HepG2 (cell line): ENCODE results near the gene UBE4A.

Experiments
- CENPBD1 ChIP-seq: sonication (generic); formaldehyde crosslinking; IDR thresholded peaks from 2 replicates; pipeline ENCODE4 v1.8.0; 2022; ENCODE audit warnings: missing genetic modification reagents, low read depth, mild to moderate bottlenecking, borderline replicate concordance
- CREB1 ChIP-seq, 2 experiments: fragments of 450-650 bp in 1 of 2; IDR thresholded peaks; 2 replicates each; pipeline ENCODE4 v1.6.1; 2016 to 2017; ENCODE audit warnings: control low read depth in 1 of 2, mild to moderate bottlenecking in 1 of 2, missing compliant biosample characterization in 1 of 2, missing genetic modification characterization in 1 of 2
- ETS1 ChIP-seq: sonication (generic); formaldehyde crosslinking; IDR thresholded peaks from 2 replicates; pipeline ENCODE4 v1.4.0; 2020; ENCODE audit warnings: missing genetic modification reagents
- EZH2 ChIP-seq: conservative IDR thresholded peaks from 2 replicates; pipeline ENCODE4 v1.6.1; 2012; ENCODE audit warnings: mild to moderate bottlenecking, low read depth, low read length, moderate library complexity
- MZF1 ChIP-seq: sonication (generic); formaldehyde crosslinking; IDR thresholded peaks from 2 replicates; pipeline ENCODE4 v1.8.1; 2023; ENCODE audit warnings: mild to moderate bottlenecking, missing genetic modification reagents, borderline replicate concordance
- PHF8 ChIP-seq: sonication (generic); formaldehyde crosslinking; IDR thresholded peaks from 2 replicates; pipeline ENCODE4 v1.5.0; 2020; ENCODE audit warnings: missing genetic modification reagents
- TBP ChIP-seq: sonication (generic); formaldehyde crosslinking; IDR thresholded peaks from 2 replicates; pipeline ENCODE4 v1.5.0; 2020; ENCODE audit warnings: missing genetic modification reagents
- ZNF138 ChIP-seq: sonication (generic); formaldehyde crosslinking; IDR thresholded peaks from 2 replicates; pipeline ENCODE4 v1.5.0; 2020; ENCODE audit warnings: mild to moderate bottlenecking, low read depth, missing genetic modification reagents
- ZNF230 ChIP-seq: sonication (generic); formaldehyde crosslinking; IDR thresholded peaks from 2 replicates; pipeline ENCODE4 v1.4.0; 2020; ENCODE audit warnings: mild to moderate bottlenecking, missing genetic modification reagents
- TF ChIP-seq, protein P1 (sequence below): sonication (generic); formaldehyde crosslinking; IDR thresholded peaks from 2 replicates; pipeline ENCODE4 v1.8.1; 2023; ENCODE audit warnings: missing genetic modification reagents, mild to moderate bottlenecking, borderline replicate concordance
- TF ChIP-seq, protein P2 (sequence below), 2 experiments: IDR thresholded peaks; 2 replicates each; pipeline ENCODE4 v1.6.1; 2011 to 2012; ENCODE audit warnings: low read length in 2 of 2, borderline replicate concordance in 1 of 2, low read depth in 1 of 2, mild to moderate bottlenecking in 1 of 2, moderate library complexity in 1 of 2
- TF ChIP-seq, protein P3 (sequence below): sonication (generic); formaldehyde crosslinking; IDR thresholded peaks from 2 replicates; pipeline ENCODE4 v1.5.0; 2020; ENCODE audit warnings: mild to moderate bottlenecking, missing genetic modification reagents, moderate library complexity

GRCh38 chr11:118313242-118313641 lies 46.2 kb upstream of the UBE4A start:
- TF ChIP-seq ZNF230 (CRISPR knock-in tag) (no peak), MZF1 (CRISPR knock-in tag) (no peak), CREB1 (IDR thresholded peaks at IDR 0.05) (no peak), CREB1 (CRISPR knock-in tag; IDR thresholded peaks at IDR 0.05) (no peak), ZNF138 (no peak), ETS1 (no peak), TBP (CRISPR knock-in tag) (no peak), PHF8 (CRISPR knock-in tag) (no peak), CENPBD1 (no peak), EZH2 (no peak)
- TF ChIP-seq, protein P1, sequence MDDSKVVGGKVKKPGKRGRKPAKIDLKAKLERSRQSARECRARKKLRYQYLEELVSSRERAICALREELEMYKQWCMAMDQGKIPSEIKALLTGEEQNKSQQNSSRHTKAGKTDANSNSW (CRISPR knock-in tag) = no peak
- TF ChIP-seq, protein P2, sequence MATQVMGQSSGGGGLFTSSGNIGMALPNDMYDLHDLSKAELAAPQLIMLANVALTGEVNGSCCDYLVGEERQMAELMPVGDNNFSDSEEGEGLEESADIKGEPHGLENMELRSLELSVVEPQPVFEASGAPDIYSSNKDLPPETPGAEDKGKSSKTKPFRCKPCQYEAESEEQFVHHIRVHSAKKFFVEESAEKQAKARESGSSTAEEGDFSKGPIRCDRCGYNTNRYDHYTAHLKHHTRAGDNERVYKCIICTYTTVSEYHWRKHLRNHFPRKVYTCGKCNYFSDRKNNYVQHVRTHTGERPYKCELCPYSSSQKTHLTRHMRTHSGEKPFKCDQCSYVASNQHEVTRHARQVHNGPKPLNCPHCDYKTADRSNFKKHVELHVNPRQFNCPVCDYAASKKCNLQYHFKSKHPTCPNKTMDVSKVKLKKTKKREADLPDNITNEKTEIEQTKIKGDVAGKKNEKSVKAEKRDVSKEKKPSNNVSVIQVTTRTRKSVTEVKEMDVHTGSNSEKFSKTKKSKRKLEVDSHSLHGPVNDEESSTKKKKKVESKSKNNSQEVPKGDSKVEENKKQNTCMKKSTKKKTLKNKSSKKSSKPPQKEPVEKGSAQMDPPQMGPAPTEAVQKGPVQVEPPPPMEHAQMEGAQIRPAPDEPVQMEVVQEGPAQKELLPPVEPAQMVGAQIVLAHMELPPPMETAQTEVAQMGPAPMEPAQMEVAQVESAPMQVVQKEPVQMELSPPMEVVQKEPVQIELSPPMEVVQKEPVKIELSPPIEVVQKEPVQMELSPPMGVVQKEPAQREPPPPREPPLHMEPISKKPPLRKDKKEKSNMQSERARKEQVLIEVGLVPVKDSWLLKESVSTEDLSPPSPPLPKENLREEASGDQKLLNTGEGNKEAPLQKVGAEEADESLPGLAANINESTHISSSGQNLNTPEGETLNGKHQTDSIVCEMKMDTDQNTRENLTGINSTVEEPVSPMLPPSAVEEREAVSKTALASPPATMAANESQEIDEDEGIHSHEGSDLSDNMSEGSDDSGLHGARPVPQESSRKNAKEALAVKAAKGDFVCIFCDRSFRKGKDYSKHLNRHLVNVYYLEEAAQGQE (IDR thresholded peaks at IDR 0.05; ENCODE audit: borderline replicate concordance in 1 of 2, low read depth in 1 of 2, low read length in 2 of 2) = no peak
- TF ChIP-seq, protein P3, sequence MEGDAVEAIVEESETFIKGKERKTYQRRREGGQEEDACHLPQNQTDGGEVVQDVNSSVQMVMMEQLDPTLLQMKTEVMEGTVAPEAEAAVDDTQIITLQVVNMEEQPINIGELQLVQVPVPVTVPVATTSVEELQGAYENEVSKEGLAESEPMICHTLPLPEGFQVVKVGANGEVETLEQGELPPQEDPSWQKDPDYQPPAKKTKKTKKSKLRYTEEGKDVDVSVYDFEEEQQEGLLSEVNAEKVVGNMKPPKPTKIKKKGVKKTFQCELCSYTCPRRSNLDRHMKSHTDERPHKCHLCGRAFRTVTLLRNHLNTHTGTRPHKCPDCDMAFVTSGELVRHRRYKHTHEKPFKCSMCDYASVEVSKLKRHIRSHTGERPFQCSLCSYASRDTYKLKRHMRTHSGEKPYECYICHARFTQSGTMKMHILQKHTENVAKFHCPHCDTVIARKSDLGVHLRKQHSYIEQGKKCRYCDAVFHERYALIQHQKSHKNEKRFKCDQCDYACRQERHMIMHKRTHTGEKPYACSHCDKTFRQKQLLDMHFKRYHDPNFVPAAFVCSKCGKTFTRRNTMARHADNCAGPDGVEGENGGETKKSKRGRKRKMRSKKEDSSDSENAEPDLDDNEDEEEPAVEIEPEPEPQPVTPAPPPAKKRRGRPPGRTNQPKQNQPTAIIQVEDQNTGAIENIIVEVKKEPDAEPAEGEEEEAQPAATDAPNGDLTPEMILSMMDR (CRISPR knock-in tag) = no peak
